MM.1S (cell line): Measurements from ENCODE around the gene RSBN1L.

Experiments
- DNase-seq: peaks from one replicate; pipeline ENCODE4 v3.0.0-alpha.2; 2015
- H2AFZ ChIP-seq: fragments of 300-600 bp; sonication (generic); 2 replicates; pipeline ENCODE4 v1.6.0; 2016; ENCODE audit warnings: antibody characterized with exemption, low read length
- H3F3A ChIP-seq: fragments of 300-600 bp; sonication (generic); 2 replicates; pipeline ENCODE4 v1.6.1; 2016; ENCODE audit warnings: mild to moderate bottlenecking, antibody characterized with exemption, low read length, moderate library complexity, mixed read lengths; ENCODE audit not compliant: insufficient read depth
- H3K27ac ChIP-seq: fragments of 300-600 bp; sonication (generic); 2 replicates; pipeline ENCODE4 v1.5.1; 2016; ENCODE audit warnings: mild to moderate bottlenecking, low read length
- H3K27me3 ChIP-seq: fragments of 300-600 bp; sonication (generic); replicated peaks from 2 replicates; pipeline ENCODE4 v1.6.0; 2016; ENCODE audit warnings: low read length; ENCODE audit not compliant: insufficient read depth
- H3K36me3 ChIP-seq: fragments of 300-600 bp; sonication (generic); replicated peaks from 2 replicates; pipeline ENCODE4 v1.6.1; 2016; ENCODE audit warnings: mild to moderate bottlenecking, low read length, mixed read lengths; ENCODE audit not compliant: insufficient read depth
- H3K4me1 ChIP-seq: fragments of 300-600 bp; sonication (generic); 2 replicates; pipeline ENCODE4 v1.6.1; 2016; ENCODE audit warnings: low read length, mixed read lengths
- H3K4me2 ChIP-seq: fragments of 300-600 bp; sonication (generic); 2 replicates; pipeline ENCODE4 v1.6.0; 2016; ENCODE audit warnings: low read depth, low read length
- H3K4me3 ChIP-seq: fragments of 300-600 bp; sonication (generic); 2 replicates; pipeline ENCODE4 v1.5.1; 2016; ENCODE audit warnings: low read length, mixed read lengths
- H3K79me2 ChIP-seq: fragments of 300-600 bp; sonication (generic); 2 replicates; pipeline ENCODE4 v1.6.1; 2016; ENCODE audit warnings: mixed run types, low read length, mixed read lengths
- H3K9ac ChIP-seq: fragments of 300-600 bp; sonication (generic); 2 replicates; pipeline ENCODE4 v1.6.1; 2016; ENCODE audit warnings: low read length, mixed read lengths
- H3K9me2 ChIP-seq: fragments of 300-600 bp; sonication (generic); replicated peaks from 2 replicates; pipeline ENCODE4 v1.6.1; 2016; ENCODE audit warnings: mild to moderate bottlenecking, low read length, mixed read lengths; ENCODE audit not compliant: insufficient read depth
- H3K9me3 ChIP-seq: fragments of 300-600 bp; sonication (generic); replicated peaks from 2 replicates; pipeline ENCODE4 v1.6.1; 2016; ENCODE audit warnings: mild to moderate bottlenecking, low read length, mixed read lengths; ENCODE audit not compliant: insufficient read depth
- H4K20me1 ChIP-seq: fragments of 300-600 bp; sonication (generic); 2 replicates; pipeline ENCODE4 v1.6.1; 2016; ENCODE audit warnings: mild to moderate bottlenecking, low read length, moderate library complexity, mixed read lengths; ENCODE audit not compliant: insufficient read depth
- EZH2 ChIP-seq: fragments of 300-600 bp; sonication (generic); optimal IDR thresholded peaks from 2 replicates; pipeline ENCODE3; 2017; ENCODE audit warnings: low read depth, mild to moderate bottlenecking, antibody characterized with exemption, low read length, mixed read lengths
- EZH2phosphoT487 ChIP-seq: fragments of 300-600 bp; sonication (generic); IDR thresholded peaks from 2 replicates; pipeline ENCODE4 v1.6.1; 2018; ENCODE audit warnings: antibody characterized with exemption, low read length
- TF ChIP-seq, protein P1 (sequence below): fragments of 300-600 bp; sonication (generic); IDR thresholded peaks from 2 replicates; pipeline ENCODE4 v1.5.1; 2016; ENCODE audit warnings: antibody characterized with exemption, low read length, mixed read lengths

RSBN1L gene

GRCh38 chr7:77746164-77746823 lies 50.0 kb downstream of the RSBN1L start:
- TF ChIP-seq EZH2phosphoT487 (no peak), EZH2 (no peak)
- Histone ChIP-seq H3F3A (no peaks in the 10 kb centered on the region), H4K20me1 (no peaks in the 10 kb centered on the region), H3K4me1 (no peaks in the 10 kb centered on the region), H3K9me2 (no peaks in the 10 kb centered on the region), H3K79me2 (peaks cover 55% of the 10 kb centered on the region), H3K4me3 (no peak overlapping the region), H3K27ac (no peak overlapping the region), H2AFZ (no peak overlapping the region), H3K36me3 (no peaks in the 10 kb centered on the region; the same call in 1 of the 2 replicates), H3K27me3 (no peaks in the 10 kb centered on the region), H3K9ac (no peak overlapping the region), H3K9me3 (no peaks in the 10 kb centered on the region), H3K4me2 (no peak overlapping the region)
- DNase-seq = no peak

GRCh38 chr7:77746824-77747165 lies 50.5 kb downstream of the RSBN1L start:
- H3F3A ChIP-seq = no peaks in the 10 kb centered on the region
- H3K36me3 ChIP-seq = no peaks in the 10 kb centered on the region; the same call in 1 of the 2 replicates
- TF ChIP-seq, protein P1, sequence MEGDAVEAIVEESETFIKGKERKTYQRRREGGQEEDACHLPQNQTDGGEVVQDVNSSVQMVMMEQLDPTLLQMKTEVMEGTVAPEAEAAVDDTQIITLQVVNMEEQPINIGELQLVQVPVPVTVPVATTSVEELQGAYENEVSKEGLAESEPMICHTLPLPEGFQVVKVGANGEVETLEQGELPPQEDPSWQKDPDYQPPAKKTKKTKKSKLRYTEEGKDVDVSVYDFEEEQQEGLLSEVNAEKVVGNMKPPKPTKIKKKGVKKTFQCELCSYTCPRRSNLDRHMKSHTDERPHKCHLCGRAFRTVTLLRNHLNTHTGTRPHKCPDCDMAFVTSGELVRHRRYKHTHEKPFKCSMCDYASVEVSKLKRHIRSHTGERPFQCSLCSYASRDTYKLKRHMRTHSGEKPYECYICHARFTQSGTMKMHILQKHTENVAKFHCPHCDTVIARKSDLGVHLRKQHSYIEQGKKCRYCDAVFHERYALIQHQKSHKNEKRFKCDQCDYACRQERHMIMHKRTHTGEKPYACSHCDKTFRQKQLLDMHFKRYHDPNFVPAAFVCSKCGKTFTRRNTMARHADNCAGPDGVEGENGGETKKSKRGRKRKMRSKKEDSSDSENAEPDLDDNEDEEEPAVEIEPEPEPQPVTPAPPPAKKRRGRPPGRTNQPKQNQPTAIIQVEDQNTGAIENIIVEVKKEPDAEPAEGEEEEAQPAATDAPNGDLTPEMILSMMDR = no peak
- TF ChIP-seq EZH2 = no peak
- TF ChIP-seq EZH2phosphoT487 = no peak
- no peak for DNase-seq
- H3K9me2 ChIP-seq = no peaks in the 10 kb centered on the region
- H3K27me3 ChIP-seq = no peaks in the 10 kb centered on the region
- no peak overlapping the region for H3K4me3 ChIP-seq
- H3K4me1 ChIP-seq = no peaks in the 10 kb centered on the region
- H4K20me1 ChIP-seq = no peaks in the 10 kb centered on the region
- H3K27ac ChIP-seq = no peak overlapping the region
- no peak overlapping the region for H3K9ac ChIP-seq
- no peak overlapping the region for H3K4me2 ChIP-seq
- H2AFZ ChIP-seq = no peak overlapping the region
- H3K9me3 ChIP-seq = no peaks in the 10 kb centered on the region
- peaks cover 56% of the 10 kb centered on the region for H3K79me2 ChIP-seq

DNA sequence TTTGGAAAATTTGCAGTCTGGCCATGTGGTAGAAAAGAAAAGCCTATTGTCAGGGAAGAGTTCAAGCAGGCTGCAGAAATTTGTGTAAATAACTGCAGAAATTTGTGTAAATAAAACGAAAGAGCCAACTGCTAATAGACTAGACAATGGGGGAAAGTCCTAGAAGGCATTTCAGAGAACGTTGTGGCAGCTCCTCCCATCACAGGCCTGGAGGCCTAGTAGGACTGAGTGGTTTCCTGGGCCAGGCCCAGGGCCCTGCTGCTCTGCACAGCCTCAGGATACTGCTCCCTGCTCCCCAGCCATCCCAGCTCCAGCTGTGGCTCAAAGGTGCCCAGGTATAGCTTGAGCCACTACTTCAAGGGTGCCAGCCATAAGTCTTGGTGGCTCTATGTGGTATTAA lies 50.9 kb downstream of the RSBN1L start:
- H3F3A ChIP-seq = no peaks in the 10 kb centered on the region
- no peaks in the 10 kb centered on the region for H3K9me2 ChIP-seq
- no peak overlapping the region for H3K27ac ChIP-seq
- H3K9ac ChIP-seq = no peak overlapping the region
- H3K4me1 ChIP-seq = no peaks in the 10 kb centered on the region
- H3K4me2 ChIP-seq = no peak overlapping the region
- H2AFZ ChIP-seq = no peak overlapping the region
- no peaks in the 10 kb centered on the region for H3K27me3 ChIP-seq
- H3K79me2 ChIP-seq = peaks cover 59% of the 10 kb centered on the region
- no peaks in the 10 kb centered on the region for H4K20me1 ChIP-seq
- no peak overlapping the region for H3K4me3 ChIP-seq
- H3K9me3 ChIP-seq = no peaks in the 10 kb centered on the region
- DNase-seq = no peak
- no peak for TF ChIP-seq EZH2
- TF ChIP-seq, protein P1 = no peak
- no peak for TF ChIP-seq EZH2phosphoT487
- H3K36me3 ChIP-seq = no peaks in the 10 kb centered on the region; the same call in 1 of the 2 replicates

DNA sequence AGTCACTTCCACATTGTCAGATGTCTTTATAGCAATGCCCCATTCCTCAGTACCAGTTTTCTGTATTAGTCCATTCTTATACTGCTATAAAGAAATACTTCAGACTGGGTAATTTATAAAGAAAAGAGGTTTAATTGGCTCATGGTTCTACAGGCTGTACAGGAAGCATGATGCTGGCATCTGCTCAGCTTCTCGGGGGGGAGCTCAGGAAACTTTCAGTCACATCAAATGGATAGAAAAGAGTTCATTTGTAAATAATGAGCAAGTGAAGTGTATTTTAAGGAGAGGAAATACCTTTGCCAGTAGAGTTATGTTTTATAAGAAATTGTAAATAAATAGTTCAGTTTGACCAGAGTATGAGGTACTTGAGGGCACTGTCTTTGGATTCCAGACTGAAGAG lies 51.5 kb downstream of the RSBN1L start:
- Histone ChIP-seq H3K9ac (no peak overlapping the region), H3K4me2 (no peak overlapping the region), H3F3A (no peaks in the 10 kb centered on the region), H3K4me1 (no peaks in the 10 kb centered on the region), H2AFZ (no peak overlapping the region), H3K27ac (no peak overlapping the region), H3K79me2 (peaks cover 64% of the 10 kb centered on the region), H3K9me2 (no peaks in the 10 kb centered on the region), H3K4me3 (no peak overlapping the region), H4K20me1 (no peaks in the 10 kb centered on the region), H3K9me3 (no peaks in the 10 kb centered on the region), H3K27me3 (no peaks in the 10 kb centered on the region), H3K36me3 (no peaks in the 10 kb centered on the region; the same call in 1 of the 2 replicates)
- TF ChIP-seq EZH2 (no peak), EZH2phosphoT487 (no peak)
- TF ChIP-seq, protein P1 = no peak
- no peak for DNase-seq
